Measurements from ENCODE around the gene PSG6.
"Not testable (repeated sequence)": the region's sequence is repeated elsewhere in the genome, so short reads cannot be mapped to it uniquely, and the experiment has no call there.

- TF ChIP-seq POLR2A, CTCF (IDR thresholded peaks at IDR 0.05): not testable (repeated sequence)
Observed at GRCh38 chr19:42898656-42899055, 19.0 kb downstream of the PSG6 start.

All from thyroid gland (tissue), 4 donors.